ENCODE results near the gene SMAP1.

SMAP1 gene

GRCh38 chr6:70700922-70701876 is 33.5 kb downstream of the SMAP1 start:
- Histone ChIP-seq H3K79me2 (peaks cover 52% of the 10 kb centered on the region), H3K4me3 (ENCODE audit: low read depth, low read length) (no peak overlapping the region), H3K36me3 (ENCODE audit: control insufficient read depth, insufficient read depth, low read length) (no peaks in the 10 kb centered on the region), H3K27me3 (ENCODE audit: control insufficient read depth, insufficient read depth, low read length) (no peaks in the 10 kb centered on the region), H3K9ac (no peak overlapping the region), H3K9me3 (ENCODE audit: control insufficient read depth, low read length) (no peaks in the 10 kb centered on the region), H3K27ac (no peak overlapping the region), H3K4me1 (no peaks in the 10 kb centered on the region), H3K4me2 (ENCODE audit: low read length) (no peak overlapping the region), H2AFZ (no peak overlapping the region)
- no peak for TF ChIP-seq CTCF (IDR thresholded peaks at IDR 0.05)

GRCh38 chr6:70705772-70706171 is 38.1 kb downstream of the SMAP1 start:
- Histone ChIP-seq H3K27me3 (ENCODE audit: control insufficient read depth, insufficient read depth, low read length) (no peaks in the 10 kb centered on the region), H3K4me3 (ENCODE audit: low read depth, low read length) (no peak overlapping the region), H3K9ac (no peak overlapping the region), H3K27ac (no peak overlapping the region), H3K4me1 (no peaks in the 10 kb centered on the region), H3K9me3 (ENCODE audit: control insufficient read depth, low read length) (no peaks in the 10 kb centered on the region), H2AFZ (no peak overlapping the region), H3K79me2 (peaks cover 30% of the 10 kb centered on the region), H3K36me3 (ENCODE audit: control insufficient read depth, insufficient read depth, low read length) (no peaks in the 10 kb centered on the region), H3K4me2 (ENCODE audit: low read length) (no peak overlapping the region)
- no peak for TF ChIP-seq CTCF (IDR thresholded peaks at IDR 0.05)

- Histone ChIP-seq H2AFZ (no peak overlapping the region), H3K4me3 (ENCODE audit: low read depth, low read length) (no peak overlapping the region), H3K9me3 (ENCODE audit: control insufficient read depth, low read length) (no peaks in the 10 kb centered on the region), H3K4me1 (no peaks in the 10 kb centered on the region), H3K4me2 (ENCODE audit: low read length) (no peak overlapping the region), H3K27me3 (ENCODE audit: control insufficient read depth, insufficient read depth, low read length) (no peaks in the 10 kb centered on the region), H3K9ac (no peak overlapping the region), H3K27ac (no peak overlapping the region), H3K79me2 (peaks cover 25% of the 10 kb centered on the region), H3K36me3 (ENCODE audit: control insufficient read depth, insufficient read depth, low read length) (no peaks in the 10 kb centered on the region)
- peak; percentile 88 for TF ChIP-seq CTCF (IDR thresholded peaks at IDR 0.05)
These were observed 38.9 kb downstream of the SMAP1 start for GRCh38 chr6:70706491-70707123.

- H3K27me3 ChIP-seq (ENCODE audit: control insufficient read depth, insufficient read depth, low read length) = no peaks in the 10 kb centered on the region
- no peak overlapping the region for H3K4me3 ChIP-seq (ENCODE audit: low read depth, low read length)
- H3K4me1 ChIP-seq = no peaks in the 10 kb centered on the region
- H3K9me3 ChIP-seq (ENCODE audit: control insufficient read depth, low read length) = no peaks in the 10 kb centered on the region
- no peak overlapping the region for H3K4me2 ChIP-seq (ENCODE audit: low read length)
- H3K36me3 ChIP-seq (ENCODE audit: control insufficient read depth, insufficient read depth, low read length) = no peaks in the 10 kb centered on the region
- H3K9ac ChIP-seq = no peak overlapping the region
- no peak for TF ChIP-seq CTCF (IDR thresholded peaks at IDR 0.05)
- H3K27ac ChIP-seq = no peak overlapping the region
- H3K79me2 ChIP-seq = peaks cover 21% of the 10 kb centered on the region
- H2AFZ ChIP-seq = no peak overlapping the region
These were observed 40.2 kb downstream of the SMAP1 start for GRCh38 chr6:70707893-70708292.
